Measurements from ENCODE around the gene LDB1. TPM values are rescaled to one million over a fixed set of nuclear protein-coding genes. Genes with fewer than 3 reads are reported as not detected.

The LDB1 gene
- total RNA-seq, 4 donors from 2014 or later = 49.8 to 67.3 (median 54.8) TPM

DNA sequence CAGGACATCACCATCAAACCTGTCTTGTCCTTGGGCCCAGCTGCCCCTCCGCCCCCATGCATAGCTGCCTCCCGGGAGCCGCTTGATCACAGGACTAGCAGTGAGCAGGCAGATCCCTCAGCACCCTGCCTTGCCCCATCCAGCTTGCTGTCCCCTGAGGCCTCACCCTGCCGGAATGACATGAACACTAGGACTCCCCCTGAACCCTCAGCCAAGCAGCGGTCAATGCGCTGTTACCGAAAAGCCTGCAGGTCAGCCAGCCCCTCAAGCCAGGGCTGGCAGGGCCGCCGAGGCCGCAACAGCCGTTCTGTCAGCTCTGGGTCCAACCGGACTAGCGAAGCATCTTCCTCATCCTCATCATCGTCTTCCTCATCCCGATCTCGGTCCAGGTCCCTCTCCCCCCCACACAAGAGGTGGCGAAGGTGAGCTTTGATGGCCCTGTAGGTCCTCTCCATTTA, 26.8 kb upstream of the LDB1 start:
- Histone ChIP-seq H3K27ac (no peak overlapping the region), H3K4me1 (peaks cover 0 to 7% of the 10 kb centered on the region in 2 donors), H3K4me3 (replicated peaks in 1 of 3) (no peak overlapping the region), H3K36me3 (peaks cover 35 to 36% of the 10 kb centered on the region in 2 donors), H3K27me3 (no peaks in the 10 kb centered on the region), H3K9me3 (no peaks in the 10 kb centered on the region)
- WGBS, 2 donors = 95 to 97% methylated on average over 16 to 17 of the region's 17 CpGs
- intact Hi-C loops (cut with DNase I) = no loop called here
- DNase-seq = no peak
- TF ChIP-seq, protein P1, sequence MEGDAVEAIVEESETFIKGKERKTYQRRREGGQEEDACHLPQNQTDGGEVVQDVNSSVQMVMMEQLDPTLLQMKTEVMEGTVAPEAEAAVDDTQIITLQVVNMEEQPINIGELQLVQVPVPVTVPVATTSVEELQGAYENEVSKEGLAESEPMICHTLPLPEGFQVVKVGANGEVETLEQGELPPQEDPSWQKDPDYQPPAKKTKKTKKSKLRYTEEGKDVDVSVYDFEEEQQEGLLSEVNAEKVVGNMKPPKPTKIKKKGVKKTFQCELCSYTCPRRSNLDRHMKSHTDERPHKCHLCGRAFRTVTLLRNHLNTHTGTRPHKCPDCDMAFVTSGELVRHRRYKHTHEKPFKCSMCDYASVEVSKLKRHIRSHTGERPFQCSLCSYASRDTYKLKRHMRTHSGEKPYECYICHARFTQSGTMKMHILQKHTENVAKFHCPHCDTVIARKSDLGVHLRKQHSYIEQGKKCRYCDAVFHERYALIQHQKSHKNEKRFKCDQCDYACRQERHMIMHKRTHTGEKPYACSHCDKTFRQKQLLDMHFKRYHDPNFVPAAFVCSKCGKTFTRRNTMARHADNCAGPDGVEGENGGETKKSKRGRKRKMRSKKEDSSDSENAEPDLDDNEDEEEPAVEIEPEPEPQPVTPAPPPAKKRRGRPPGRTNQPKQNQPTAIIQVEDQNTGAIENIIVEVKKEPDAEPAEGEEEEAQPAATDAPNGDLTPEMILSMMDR (IDR thresholded peaks at IDR 0.05) = no peak
- no peak for TF ChIP-seq POLR2A (IDR thresholded peaks at IDR 0.05)

GRCh38 chr10:102141583-102142107, 21.5 kb upstream of the LDB1 start:
- Histone ChIP-seq H3K4me1 (peaks cover 0 to 8% of the 10 kb centered on the region in 2 donors), H3K27ac (no peak overlapping the region), H3K36me3 (peaks cover 49% of the 10 kb centered on the region in 2 donors), H3K4me3 (replicated peaks in 1 of 3) (no peak overlapping the region), H3K9me3 (no peaks in the 10 kb centered on the region), H3K27me3 (no peaks in the 10 kb centered on the region)
- intact Hi-C loops (cut with DNase I) = no loop called here
- no peak for TF ChIP-seq POLR2A (IDR thresholded peaks at IDR 0.05)
- TF ChIP-seq, protein P1 (IDR thresholded peaks at IDR 0.05) = no peak
- WGBS, 2 donors = 92 to 96% methylated on average over 3 to 4 of the region's 4 CpGs
- DNase-seq = no peak

GRCh38 chr10:102140913-102141540, 20.9 kb upstream of the LDB1 start:
- WGBS, 2 donors = 88 to 95% methylated on average over 5 of the region's 5 CpGs
- Histone ChIP-seq H3K27ac (no peak overlapping the region), H3K4me3 (replicated peaks in 1 of 3) (no peak overlapping the region), H3K27me3 (no peaks in the 10 kb centered on the region), H3K9me3 (no peaks in the 10 kb centered on the region), H3K36me3 (peaks cover 48 to 49% of the 10 kb centered on the region in 2 donors), H3K4me1 (peaks cover 0 to 14% of the 10 kb centered on the region in 2 donors)
- intact Hi-C loops (cut with DNase I) = no loop called here
- TF ChIP-seq, protein P1 (IDR thresholded peaks at IDR 0.05) = no peak
- DNase-seq = no peak

DNA sequence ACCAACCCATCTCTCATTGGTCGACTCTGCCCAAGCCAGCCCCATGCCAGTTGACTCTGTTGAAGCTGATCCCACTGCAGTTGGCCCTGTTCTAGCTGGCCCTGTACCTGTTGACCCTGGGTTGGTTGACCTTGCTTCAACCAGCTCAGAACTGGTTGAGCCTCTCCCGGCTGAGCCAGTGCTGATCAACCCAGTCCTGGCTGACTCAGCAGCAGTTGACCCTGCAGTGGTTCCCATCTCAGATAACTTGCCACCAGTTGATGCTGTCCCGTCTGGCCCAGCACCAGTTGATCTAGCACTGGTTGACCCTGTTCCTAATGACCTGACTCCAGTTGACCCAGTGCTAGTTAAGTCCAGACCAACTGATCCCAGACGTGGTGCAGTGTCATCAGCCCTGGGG, 20.1 kb upstream of the LDB1 start:
- TF ChIP-seq, protein P1 (IDR thresholded peaks at IDR 0.05) = no peak
- no peak for TF ChIP-seq POLR2A (IDR thresholded peaks at IDR 0.05)
- WGBS, 2 donors = 94 to 97% methylated on average over 3 to 4 of the region's 4 CpGs
- intact Hi-C loops (cut with DNase I) = no loop called here
- peaks cover 48 to 49% of the 10 kb centered on the region in 2 donors for H3K36me3 ChIP-seq
- H3K27ac ChIP-seq = no peak overlapping the region
- no peaks in the 10 kb centered on the region for H3K9me3 ChIP-seq
- no peak overlapping the region for H3K4me3 ChIP-seq (replicated peaks in 1 of 3)
- peaks cover 0 to 14% of the 10 kb centered on the region in 2 donors for H3K4me1 ChIP-seq
- DNase-seq = no peak
- no peaks in the 10 kb centered on the region for H3K27me3 ChIP-seq
